ENCODE data around the gene ATP6V0C. TPM values are rescaled to one million over a fixed set of nuclear protein-coding genes. Genes with fewer than 3 reads are reported as not detected.
"Not testable (repeated sequence)": the region's sequence is repeated elsewhere in the genome, so short reads cannot be mapped to it uniquely, and the experiment has no call there.

The ATP6V0C gene
- total RNA-seq, 1 donor from 2014 or later: 137 TPM

- ATAC-seq: peak; percentile 96
- DNase-seq (ENCODE audit: missing footprints): peak; percentile 100
- intact Hi-C loops (cut with DNase I): no loop called here
Observed at GRCh38 chr16:2531696-2532493, 18.1 kb downstream of the ATP6V0C start.

- ATAC-seq (peak; percentile 10), DNase-seq (ENCODE audit: missing footprints) (peak; percentile 85)
- intact Hi-C loops (cut with DNase I): no loop called here
Observed at GRCh38 chr16:2532494-2533141, 18.9 kb downstream of the ATP6V0C start.

- ATAC-seq; intact Hi-C loops (cut with DNase I); DNase-seq (ENCODE audit: missing footprints): not testable (repeated sequence)
Observed at GRCh38 chr16:2533142-2533755, 19.5 kb downstream of the ATP6V0C start.

DNA sequence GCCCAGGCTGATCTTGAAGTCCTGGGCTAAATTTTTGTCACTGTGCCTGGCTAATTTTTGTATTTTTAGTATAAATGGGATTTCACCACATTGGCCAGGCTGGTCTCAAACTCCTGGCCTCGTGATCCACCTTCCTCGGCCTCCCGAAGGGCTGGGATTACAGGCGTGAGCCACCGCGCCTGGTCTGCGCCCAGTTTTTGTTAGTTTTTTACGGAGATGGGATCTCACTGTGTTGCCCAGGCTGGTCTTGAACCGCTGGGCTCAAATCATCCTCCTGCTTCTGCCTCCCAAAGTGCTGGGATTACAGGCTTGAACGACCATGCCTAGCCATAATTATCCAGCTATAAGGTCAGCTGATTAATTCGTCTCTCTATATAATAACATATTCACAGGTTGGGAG lies 20.2 kb downstream of the ATP6V0C start:
- ATAC-seq (no peak), DNase-seq (ENCODE audit: missing footprints) (peak; percentile 15)
- intact Hi-C loops (cut with DNase I): no loop called here

DNA sequence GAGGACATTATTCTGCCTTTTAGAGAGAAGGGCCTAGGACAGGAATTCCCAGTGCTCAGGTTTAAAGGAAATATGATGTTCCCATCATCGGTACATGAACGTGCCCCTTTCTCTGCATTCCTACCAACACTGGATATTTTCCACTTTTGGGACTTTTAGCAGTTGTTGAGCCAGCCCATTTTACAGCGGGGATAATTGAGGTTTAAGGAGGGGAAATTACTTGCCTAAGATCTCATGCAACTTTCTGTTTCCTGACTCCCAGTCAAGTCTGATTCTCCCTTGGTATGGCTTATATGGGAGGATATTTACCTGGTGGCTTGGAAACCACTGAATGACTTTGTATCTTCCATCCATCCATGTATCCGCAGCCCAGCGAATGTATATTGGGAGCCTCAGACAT lies 20.6 kb downstream of the ATP6V0C start:
- intact Hi-C loops (cut with DNase I); DNase-seq (ENCODE audit: missing footprints); ATAC-seq: not testable (repeated sequence)

DNA sequence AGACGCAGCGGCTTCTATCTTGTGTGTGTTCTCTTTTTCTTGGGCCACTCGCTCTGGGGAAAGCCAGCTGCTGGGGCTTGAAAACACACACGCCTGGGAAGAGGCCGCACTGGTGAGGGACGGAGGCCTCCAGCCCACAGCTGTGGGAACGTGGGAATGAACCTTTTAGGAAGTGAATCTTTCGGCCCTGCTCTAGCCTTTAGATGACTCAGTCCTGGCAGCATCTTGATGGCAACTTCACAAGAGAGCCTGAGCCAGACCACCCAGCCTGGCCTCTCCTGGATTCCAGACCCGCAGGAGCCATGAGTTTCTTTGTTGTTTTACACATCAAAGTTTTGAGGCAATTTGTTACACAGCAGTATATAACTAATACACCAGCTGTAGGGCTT lies 21.9 kb downstream of the ATP6V0C start:
- DNase-seq (ENCODE audit: missing footprints) (peak; percentile 34), ATAC-seq (no peak)
- intact Hi-C loops (cut with DNase I): no loop called here

DNA sequence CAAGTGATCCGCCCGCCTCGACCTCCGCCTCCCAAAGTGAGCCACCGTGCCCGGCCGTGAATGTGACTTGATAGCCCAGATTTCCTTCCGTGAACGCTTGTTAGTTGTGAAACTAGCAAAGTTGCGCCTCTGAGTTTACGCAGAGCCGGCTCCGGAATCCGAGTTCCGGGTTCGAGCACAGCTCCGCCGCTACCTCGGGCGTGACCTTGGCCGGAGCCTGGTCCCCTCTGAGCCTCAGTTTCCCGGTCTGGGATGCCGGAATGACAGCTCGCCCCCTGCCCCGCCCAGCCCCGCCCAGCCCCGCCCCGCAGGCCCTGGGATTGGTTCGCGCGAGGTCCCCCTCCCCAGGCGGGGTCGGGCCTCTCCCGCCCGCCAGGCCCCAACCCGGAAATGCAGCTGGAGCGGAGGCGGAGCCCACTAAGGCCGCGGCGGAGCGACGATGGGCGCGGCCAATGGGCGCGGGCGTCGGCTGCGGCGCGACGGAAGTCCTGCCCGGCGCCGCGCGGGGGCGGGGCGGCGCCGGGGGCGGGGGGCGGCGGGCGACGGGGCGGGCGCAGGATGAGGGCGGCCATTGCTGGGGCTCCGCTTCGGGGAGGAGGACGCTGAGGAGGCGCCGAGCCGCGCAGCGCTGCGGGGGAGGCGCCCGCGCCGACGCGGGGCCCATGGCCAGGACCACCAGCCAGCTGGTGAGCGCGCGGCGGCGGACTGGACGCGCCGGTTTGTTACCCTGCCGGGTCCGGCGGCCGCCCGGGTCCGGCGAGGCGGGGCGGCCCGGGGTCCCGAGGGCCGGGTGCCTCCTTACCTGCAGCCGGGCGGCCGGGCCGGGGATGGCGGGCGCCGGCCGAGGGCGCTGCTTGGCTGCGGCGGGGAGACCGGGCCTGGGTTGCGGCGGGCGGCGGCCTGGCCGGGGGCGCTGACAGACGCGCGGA lies 24.0 kb downstream of the ATP6V0C start, which contains the start of gene PDPK1:
Gene PDPK1 (plus strand): TSS at position 571 of the 929 bp plus-strand sequence. CDS start 92 bp downstream, at position 663.
- DNase-seq (ENCODE audit: missing footprints) (peak; percentile 96), ATAC-seq (peak; percentile 96)
- intact Hi-C loops (cut with DNase I): no loop called here

DNA sequence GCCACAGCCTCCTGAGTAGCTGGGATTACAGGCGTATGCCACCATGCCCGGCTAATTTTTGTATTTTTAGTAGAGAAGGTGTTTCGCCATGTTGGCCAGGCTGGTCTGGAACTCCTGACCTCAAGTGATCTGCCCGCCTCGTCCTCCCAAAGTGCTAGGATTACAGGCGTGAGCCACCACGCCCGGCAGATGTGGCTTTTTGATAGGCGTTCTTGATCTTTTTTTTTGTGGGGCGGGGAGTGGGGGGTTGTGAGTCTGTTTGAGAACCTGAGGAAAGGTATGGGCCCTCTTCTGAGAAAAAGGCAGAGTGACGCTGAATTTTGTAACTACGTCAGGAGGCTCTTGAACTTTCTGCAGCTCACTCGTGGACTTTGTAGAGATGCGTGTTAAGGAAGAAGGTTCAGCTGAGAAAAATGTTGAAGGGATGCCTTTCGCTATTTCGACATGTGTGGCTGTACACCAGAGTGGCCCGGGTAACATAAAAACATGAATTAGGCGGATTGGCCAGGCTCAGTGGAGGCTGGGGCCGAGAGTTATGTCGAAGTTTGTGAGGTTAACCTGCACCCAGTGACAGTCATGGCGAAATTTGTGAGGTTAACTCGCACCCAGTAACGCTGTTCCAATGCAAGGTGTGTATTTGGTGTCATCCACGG lies 25.6 kb downstream of the ATP6V0C start:
- ATAC-seq; intact Hi-C loops (cut with DNase I); DNase-seq (ENCODE audit: missing footprints): not testable (repeated sequence)

- ATAC-seq; intact Hi-C loops (cut with DNase I); DNase-seq (ENCODE audit: missing footprints): not testable (repeated sequence)
Observed at GRCh38 chr16:2539845-2540458, 26.2 kb downstream of the ATP6V0C start.

- intact Hi-C loops (cut with DNase I); DNase-seq (ENCODE audit: missing footprints); ATAC-seq: not testable (repeated sequence)
Observed at GRCh38 chr16:2540912-2541311, 27.2 kb downstream of the ATP6V0C start.

- ATAC-seq; intact Hi-C loops (cut with DNase I): not testable (repeated sequence)
Observed at GRCh38 chr16:2541409-2541808, 27.7 kb downstream of the ATP6V0C start.

DNA sequence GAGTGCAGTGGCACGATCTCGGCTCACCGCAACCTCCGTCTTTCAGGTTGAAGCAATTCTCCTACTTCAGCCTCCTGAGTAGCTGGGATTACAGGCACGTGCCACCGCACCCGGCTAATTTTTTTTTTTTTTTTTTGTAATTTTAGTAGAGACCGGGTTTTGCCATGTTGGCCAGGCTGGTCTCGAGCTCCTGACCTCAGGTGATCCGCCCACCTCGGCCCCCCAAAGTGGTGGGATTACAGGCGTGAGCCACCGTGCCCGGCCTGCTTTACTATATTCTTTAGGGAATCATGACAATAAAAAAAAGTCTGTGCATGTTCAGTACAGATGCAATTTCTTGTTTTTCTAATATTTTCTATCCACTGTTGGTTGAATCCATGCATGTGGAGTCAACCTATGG lies 30.0 kb downstream of the ATP6V0C start:
- intact Hi-C loops (cut with DNase I); DNase-seq (ENCODE audit: missing footprints); ATAC-seq: not testable (repeated sequence)

More at GRCh38 chr16:2541409-2541808, 27.7 kb downstream of the ATP6V0C start:
- not testable (repeated sequence) for DNase-seq (ENCODE audit: missing footprints)

- intact Hi-C loops (cut with DNase I); ATAC-seq; DNase-seq (ENCODE audit: missing footprints): not testable (repeated sequence)
Observed at GRCh38 chr16:2550283-2550878, 36.6 kb downstream of the ATP6V0C start.

- ATAC-seq; intact Hi-C loops (cut with DNase I): not testable (repeated sequence)
- peak; percentile 9 for DNase-seq (ENCODE audit: missing footprints)
Observed at GRCh38 chr16:2551420-2551889, 37.7 kb downstream of the ATP6V0C start.

- intact Hi-C loops (cut with DNase I); ATAC-seq: not testable (repeated sequence)
Observed at GRCh38 chr16:2554709-2555425, 41.1 kb downstream of the ATP6V0C start.

GRCh38 chr16:2557150-2557549 lies 43.4 kb downstream of the ATP6V0C start:
- intact Hi-C loops (cut with DNase I); DNase-seq (ENCODE audit: missing footprints); ATAC-seq: not testable (repeated sequence)

More at GRCh38 chr16:2554709-2555425, 41.1 kb downstream of the ATP6V0C start:
- not testable (repeated sequence) for DNase-seq (ENCODE audit: missing footprints)

Data from Right ventricle myocardium inferior (tissue), 1 donor.